HG02870 (cell line): Measurements from ENCODE around the gene NUMBL.
"Not testable (repeated sequence)": the region's sequence is repeated elsewhere in the genome, so short reads cannot be mapped to it uniquely, and the experiment has no call there.

Experiments used
- ATAC-seq: cut with Tn5 transposase; IDR thresholded peaks from one replicate; pipeline ENCODE4 v1.9.1; 2021; ENCODE audit warnings: mild to moderate bottlenecking, moderate library complexity; ENCODE audit not compliant: unreplicated experiment

Gene NUMBL

DNA sequence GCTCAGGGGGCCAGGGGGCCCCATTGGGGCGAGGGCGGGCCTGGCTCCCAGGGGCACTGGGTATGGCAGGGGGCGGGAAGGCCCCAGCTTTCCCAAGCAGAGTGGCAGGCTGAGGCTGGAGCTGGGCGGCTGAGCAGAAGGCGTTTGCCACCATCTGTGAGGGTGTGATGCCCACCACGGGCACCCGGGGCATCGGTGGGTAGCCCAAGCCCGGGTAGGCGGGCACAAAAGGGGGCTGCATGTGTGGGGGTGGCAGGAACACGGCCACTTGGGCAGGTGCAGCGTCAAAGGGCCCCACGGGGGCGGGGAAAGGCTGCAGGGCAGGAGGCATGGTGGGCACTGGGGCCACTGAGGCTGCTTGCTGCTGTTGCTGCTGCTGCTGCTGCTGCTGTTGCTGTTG is 22.8 kb downstream of the NUMBL start:
- ATAC-seq = no peak

DNA sequence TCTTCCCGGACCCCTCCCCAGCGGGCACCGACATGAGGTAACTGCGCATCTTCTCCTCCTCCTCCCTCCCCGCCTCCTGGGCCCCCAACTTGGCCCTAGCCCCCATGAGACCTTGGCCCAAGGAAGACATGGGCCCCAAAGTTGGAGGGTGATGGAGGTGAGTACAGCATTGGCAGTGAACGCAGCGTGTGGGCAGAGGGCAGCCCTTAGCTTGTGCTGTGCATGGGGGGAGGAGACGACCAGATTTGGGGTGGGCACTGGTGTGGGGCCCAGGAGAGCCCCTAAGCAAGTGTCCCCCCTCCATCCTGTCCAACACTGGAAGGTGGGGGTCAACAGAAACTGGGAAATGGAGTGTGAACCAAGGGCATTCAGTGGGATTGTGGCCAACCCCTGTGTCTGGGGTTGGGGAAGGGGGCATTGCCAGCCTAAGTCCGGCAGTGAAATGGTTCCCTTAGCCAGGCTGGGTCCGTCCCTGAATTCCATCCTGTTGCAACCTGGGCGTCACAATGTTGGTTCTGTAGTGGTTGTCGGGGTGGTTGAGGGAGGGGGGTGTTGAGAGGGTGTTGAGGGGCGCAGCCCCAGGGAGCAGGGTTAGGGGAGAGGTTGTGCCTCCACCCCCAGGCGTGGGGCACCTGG is 23.5 kb downstream of the NUMBL start:
- no peak for ATAC-seq

DNA sequence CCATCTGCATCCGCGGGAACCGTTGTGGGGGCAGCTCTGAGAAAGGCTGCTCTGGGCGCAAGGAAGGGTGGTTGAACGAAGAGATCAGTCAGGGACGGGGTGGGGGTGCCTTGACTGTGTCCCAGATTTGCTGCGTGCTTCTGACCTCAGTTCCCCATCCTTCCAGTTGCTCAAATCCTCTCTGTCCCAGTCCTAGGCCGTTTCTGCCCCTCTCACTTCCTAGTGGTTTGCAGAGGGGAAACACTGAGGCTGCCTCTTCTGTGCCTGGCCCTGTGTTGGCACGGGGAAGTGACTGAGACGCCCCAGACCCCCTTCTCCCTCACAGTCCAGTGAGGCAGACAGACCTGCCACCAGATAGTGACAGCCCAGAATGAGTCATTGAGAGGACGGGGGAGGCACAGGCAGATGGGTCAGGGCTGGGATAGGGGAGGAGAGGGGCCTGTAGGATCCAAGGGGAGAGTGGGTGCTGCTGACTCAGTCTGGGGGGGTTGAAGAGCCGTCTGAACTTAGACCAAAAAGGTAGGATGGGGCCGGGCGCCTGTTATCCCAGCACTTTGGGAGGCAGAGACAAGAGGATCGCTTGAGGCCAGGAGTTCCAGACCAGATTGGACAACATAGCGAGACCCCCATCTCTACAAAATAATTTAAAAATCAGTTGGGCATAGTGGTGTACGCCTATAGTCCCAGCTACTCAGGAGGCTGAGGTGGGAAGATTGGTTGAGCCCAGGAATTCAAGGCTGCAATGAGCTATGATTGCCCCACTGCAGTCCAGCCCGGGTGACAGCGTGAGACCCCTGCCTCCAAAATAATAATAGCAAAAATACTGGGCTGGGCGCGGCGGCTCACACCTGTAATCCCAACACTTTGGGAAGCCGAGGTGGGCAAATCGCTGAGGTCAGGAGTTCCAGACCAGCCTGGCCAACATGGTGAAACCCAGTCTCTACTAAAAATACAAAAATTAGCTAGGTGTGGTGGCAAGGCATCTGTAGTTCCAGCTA is 26.5 kb downstream of the NUMBL start:
- ATAC-seq = no peak

DNA sequence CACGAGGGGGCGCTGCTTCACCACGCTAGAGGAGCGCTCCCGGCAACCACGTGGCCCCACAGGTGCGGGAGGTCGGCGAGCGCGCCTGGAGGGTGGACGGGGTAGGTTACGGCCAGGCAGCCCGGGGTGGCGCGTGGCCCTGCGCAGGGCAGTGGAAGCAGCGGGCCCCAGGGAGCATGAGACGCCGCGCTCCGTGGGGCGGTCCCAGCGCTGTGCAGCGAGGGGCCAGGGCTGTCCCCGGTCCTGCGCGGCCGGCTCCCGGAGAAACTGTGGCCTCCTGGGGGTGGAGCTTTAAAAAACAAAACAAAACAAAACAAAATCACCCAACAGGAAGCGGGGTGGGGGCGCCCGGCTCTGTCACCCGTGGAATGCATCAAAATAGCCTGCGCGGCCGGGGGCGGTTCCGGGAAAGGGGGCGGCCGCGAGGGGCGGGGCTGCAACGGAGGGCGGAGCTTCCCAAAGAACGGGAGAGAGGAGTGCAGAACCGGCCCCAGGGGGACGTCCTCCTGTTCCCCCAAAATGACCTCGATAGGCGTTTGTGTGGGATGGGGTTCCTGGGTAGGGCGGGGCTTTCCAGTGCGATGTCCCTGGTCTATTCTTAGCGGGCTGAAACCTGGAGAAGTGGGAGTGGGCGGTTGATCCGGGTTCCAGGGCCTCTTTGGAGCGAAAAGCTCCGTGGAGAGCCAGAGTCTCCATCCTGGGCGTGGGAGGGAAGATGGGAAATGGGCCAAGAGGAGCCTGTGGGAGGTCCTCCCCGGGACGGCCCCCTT is 27.3 kb downstream of the NUMBL start:
- ATAC-seq = peak; percentile 62

DNA sequence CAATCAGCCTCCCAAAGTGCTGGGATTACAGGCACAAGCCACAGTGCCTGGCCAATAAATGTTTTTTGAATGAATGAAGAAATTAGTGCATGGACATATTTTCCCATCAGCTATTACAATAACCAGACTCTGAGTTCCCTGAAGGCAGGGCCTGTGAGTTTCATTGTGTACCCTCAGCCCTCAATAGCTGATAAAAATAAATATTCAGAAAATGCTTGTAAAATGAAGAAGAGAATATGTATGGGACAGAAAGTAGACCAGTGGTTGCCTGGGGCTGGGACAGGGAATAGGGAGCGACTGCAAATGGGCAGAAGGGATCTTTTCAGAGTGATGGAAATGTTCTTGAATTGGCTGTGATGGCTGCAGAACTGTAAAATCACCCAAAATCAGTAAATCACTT is 28.8 kb downstream of the NUMBL start:
- ATAC-seq = no peak

DNA sequence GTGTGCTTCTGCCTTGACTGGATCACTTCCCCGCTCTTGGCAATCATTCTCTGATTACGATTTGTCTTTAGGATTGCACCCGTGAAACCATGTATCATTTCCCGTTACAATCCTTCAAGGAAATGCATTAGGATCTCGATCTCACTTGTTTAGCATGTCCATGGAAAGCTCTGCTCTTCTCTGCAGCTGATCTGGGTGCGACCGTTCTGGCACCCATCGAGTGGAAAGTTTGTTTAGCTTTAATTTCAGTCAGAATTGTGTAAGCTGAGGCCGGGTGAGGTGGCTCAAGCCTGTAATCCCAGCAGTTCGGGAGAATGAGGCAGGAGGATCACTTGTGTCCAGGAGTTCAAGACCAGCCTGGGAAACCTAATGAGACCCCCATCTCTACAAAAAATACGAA is 30.9 kb downstream of the NUMBL start:
- ATAC-seq = no peak

DNA sequence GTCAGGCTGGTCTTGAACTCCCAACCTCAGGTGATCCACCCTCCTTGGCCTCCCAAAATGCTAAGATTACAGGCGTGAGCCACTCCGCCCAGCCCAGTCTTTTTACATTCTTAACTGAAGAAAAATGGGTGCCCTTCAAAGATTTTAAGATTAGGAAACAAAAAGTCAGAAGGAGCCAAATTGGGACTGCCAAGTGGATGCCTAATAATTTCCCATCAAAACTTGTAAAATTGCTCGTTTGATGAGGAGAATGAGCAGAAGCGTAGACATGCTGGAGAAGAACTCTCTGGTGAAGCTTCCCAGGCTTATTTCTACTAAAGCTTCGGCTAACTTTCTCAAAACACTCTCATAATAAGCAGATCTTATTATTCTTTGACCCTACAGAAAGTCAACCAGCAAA is 31.3 kb downstream of the NUMBL start:
- no peak for ATAC-seq

DNA sequence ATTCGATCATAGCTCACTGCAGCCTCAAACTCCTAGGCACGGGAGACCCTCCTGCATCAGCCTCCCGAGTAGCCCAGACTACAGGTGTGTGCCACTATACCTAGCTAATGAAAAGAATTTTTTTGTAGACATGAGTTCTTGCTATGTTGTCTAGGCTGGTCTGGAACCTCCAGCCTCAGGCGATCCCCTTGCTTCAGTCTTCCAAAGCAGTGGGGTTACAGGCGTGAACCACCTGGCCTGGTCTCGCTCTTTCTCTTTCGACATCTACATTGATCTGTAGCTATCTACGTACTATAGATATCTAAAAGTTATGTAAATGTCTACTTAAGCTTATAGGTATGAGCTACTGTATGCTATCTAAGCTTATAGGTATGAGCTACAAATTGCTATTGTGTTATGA is 32.4 kb downstream of the NUMBL start:
- ATAC-seq = no peak

DNA sequence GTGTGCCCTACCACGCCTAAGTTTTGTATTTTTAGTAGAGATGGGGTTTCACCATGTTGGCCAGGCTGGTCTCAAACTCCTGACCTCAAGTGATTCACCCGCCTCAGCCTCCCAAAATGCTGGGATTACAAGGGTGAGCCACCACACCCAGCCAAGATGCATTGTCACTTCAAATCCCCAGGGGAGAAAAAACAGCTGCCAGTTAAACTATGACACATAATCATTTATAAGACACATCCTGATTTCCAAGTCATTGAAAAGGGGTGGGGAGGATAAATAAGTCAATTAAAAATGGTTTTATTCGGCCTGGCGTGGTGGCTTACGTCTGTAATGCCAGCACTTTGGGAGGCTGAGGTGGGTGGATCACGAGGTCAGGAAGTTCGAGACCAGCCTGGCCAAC is 34.8 kb downstream of the NUMBL start:
- ATAC-seq = not testable (repeated sequence)

DNA sequence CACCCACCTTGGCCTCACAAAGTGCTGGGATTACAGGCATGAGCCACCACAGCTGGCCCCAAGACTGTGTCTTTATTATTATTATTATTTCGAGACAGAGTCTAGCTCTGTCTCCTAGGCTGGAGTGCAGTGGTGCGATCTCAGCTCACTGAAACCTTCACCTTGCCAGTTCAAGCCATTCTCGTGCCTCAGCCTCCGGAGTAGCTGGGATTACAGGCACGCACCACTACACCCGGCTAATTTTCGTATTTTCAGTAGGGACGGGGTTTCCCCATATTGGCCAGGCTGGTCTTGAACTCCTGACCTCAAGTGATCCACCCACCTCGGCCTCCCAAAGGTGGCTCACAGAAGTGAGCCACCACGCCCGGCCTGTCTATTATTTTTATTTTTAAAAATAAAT is 38.1 kb downstream of the NUMBL start:
- ATAC-seq = not testable (repeated sequence)

DNA sequence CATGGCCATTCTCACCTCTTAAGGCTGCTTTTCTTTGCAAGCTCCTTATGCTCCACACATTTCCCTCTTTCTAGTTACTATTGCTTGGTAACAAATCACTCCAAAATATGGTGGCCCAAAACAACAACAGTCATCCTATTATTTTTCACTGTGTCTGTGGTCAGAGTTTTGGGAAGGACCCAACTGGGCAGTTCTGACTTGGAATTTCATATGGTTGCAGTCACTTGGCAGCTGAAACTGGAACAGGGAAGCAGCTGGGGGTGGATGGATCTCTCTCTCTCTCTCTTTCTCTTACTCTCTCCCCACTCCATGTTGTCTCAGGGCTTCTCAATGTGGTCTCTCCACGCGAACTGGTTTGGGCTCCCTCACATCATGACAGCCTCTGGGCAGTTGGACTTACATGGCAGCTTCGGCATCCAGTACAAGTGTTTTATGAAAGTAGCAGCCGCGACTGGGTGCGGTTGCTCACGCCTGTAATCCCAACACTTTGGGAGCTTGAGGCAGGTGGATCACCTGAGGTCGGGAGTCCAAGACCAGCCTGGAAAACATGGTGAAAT is 39.6 kb downstream of the NUMBL start:
- no peak for ATAC-seq

DNA sequence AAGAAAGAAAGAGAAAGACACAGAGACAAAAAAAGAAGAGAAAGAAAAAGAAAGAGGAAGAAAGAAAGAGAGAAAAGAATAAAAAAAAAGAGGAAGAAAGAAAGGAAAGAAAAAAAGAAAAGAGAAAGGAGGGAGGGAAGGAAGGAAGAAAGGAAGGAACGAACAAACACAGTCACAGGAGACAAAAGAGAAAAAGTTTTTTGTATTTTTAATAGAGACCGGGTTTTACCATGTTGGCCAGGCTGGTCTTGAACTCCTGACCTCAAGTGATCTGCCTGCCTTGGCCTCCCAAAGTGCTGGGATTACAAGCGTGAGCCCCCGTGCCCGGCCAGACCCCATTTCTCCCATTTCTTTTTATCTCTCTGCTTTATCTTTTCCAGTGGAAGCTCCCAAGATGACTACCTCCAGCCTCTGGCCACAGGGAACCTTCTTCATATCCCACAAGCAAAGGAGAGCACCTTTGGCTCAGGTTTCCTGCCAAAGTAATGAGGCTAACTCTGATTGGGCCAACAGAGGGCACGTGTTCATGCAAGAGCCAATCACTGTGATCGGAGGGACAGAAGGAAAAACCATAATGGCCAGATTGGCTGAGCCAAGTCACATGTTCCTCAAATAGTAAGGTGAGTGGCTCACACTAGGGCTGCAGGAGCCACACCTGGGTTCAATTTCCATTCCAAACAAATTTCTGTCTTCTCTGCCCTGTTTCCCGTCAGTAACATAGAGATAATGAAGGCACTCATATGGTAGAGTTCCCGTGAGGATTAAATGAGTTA is 40.4 kb downstream of the NUMBL start:
- ATAC-seq = not testable (repeated sequence)

DNA sequence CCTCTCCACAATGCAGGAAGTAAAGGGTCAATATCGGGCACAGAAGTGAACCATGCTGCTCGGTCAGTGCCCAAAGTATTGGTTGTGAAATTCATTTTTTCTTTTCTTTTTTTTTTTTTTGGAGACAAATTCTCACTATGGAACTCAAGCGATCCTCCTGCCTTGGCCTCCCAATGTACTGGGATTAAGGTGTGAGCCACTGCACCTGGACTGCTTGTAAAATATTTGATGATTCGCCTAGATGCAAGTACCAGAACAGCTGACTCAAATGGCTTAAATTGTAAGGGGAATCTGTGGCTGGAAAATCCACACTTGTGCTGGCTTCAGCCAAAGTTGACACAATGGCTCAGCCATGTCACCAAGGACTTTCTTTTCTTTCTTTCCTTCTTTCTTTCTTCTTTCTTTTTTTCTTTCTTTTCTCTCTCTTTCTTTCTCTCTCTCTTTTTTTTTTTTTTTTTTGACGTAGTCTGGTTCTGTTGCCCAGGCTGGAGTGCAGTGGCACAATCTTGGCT is 43.7 kb downstream of the NUMBL start:
- no peak for ATAC-seq

DNA sequence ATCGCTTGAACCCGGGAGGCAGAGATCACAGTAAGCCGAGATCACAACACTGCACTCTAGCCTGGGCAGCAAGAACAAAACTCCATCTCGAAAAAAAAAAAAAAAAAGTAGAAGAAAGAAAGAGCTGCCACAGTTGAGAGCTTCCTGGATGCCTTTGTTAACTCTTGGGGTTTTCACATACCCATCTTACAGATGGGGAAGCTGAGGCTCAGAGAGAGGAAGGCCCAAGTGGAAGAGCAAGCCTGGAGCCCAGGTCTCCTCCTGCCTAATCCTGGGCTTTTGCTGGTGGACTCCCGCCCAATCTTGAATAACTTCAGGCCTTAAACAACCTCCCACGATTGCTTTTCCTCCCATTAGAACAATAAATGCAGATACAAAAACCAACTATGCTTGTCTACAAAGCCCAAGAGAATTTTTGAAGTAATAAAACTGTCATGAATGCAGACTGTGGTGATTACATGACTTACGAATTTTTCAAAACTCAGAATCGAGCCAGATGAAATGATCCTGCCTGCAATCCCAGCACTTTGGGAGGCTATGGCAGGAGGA is 47.6 kb downstream of the NUMBL start:
- ATAC-seq = no peak

DNA sequence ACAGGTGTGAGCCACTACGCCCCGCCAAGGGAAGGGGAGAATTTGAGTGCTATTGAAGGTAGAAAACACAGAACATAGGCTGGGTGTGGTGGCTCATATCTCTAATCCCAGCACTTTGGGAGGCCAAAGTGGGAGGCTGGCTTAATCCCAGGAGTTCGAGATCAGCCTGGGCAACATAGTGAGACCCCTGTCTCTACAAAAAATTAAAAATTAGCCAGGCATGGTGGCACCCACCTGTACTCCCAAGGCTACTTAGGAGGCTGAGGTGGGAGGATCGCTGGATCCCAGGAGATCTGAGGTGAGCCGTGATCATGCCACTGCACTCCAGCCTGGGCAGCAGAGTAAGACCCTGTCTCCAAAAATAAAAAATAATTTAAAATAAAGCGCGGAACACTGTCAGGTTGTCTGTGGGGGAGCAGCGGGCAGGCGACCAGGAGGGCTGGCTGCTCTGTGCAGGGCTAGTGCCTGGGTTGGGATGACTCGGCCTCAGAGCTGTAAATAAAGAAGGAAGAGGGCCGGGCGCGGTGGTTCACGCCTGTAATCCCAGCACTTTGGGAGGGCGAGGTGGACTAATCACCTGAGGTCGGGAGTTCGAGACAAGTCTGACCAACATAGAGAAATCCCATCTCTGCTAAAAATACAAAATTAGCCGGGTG is 48.3 kb downstream of the NUMBL start:
- no peak for ATAC-seq

DNA sequence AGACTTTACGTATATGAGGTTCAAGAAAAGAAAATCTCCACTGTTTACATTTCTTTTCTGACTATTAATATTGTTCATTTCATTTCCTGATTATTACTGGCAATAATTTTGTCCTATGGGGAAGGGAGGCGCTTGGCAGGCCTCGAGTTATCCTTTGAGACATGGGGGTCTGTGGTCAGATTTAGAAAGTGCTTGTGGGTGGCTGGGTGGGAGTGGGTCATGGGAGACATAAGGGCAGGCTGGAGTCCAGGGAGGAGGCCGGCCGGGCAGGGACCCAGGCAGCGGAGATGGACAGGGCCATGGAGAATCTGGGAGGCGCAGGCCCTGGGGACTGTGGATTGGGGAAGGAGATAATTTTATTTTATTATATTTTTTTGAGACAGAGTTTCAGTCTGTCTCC is 49.2 kb downstream of the NUMBL start:
- ATAC-seq = no peak

DNA sequence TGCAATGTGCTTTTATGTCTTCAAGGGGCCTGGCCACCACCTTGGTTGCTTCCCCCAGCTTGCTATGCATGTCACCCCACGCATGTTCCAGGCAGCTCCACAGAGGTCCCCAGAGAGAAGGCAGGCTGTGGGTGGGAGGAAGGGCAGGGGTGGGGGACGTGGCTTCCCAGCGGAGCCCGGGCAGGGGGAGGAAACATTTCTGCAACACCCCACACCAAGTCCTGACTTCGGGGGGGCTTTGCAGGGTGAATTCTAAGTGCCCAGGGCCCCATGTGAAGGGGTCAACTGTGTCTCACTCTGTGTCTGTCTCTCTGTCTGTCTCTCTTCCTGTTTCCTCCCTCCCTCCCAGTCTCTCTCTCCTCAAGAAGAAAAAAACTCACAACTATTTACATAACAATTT is 49.7 kb downstream of the NUMBL start:
- ATAC-seq = no peak

DNA sequence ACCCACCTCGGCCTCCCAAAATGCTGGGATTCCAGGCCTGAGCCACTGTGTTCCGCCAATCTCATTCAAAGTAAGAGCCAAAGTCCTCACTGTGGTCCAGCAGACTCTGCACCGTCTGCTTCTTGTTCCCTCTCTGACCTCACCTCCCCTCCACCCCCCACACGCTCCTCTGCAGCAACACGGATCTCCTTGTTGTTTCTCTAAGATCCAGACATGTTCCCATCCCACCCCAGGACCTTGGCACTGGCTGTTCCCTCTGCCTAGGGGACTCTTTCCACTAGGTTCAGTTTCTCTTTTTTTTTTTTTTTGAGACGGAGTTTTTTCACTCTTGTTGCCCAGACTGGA is 50.8 kb downstream of the NUMBL start:
- no peak for ATAC-seq

DNA sequence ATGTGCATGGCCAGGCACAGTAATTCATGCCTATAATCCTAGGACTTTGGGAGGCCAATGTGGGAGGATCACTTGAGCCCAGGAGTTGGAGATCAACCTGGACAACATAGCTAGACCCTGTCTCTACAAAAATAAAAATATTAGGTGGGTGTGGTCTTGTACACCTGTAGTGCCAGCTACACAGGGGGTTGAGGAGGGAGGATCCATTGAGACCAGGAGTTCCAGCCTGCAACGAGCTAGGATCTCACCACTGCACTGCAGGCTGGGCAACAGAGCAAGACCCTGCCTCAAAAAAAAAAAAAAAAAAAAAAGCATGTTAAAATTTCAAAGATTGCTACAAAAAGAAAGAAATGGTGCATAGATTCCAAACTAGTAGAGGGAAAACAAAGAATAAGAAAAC is 52.1 kb downstream of the NUMBL start:
- ATAC-seq = no peak

DNA sequence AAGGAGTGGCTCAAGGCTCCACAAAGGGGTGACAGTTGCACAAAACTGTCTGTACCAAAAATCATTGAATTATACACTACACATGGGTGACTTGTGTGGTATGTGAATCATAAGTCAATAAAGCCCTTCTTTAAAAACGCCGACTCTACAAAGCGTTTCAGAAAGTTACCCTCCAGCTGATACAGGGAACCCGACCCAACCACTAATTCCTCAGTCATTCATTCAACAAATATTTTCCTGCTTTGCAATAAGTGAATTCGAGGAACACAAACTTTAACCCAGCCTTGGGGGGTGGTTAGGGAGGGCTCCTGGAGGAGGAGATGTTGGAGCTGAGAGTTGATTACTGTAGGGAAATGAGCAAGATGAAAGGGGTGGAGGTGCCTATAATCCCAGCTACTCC is 57.2 kb downstream of the NUMBL start:
- no peak for ATAC-seq
